Keratinocyte (primary cell): ENCODE results near the gene LDB1. TPM values are rescaled to one million over a fixed set of nuclear protein-coding genes. Genes with fewer than 3 reads are reported as not detected.

Source experiments
- DNase-seq: peaks from one replicate; pipeline ENCODE4 v3.0.0-alpha.2; 2011; ENCODE audit warnings: low read depth, missing footprints, low spot score
- FAIRE-seq: peaks from 2 replicates; lab custom pipeline; 2011; peaks lifted over from hg19 to GRCh38; lab: Jason Lieb, UNC
- H2AFZ ChIP-seq: 2 replicates; pipeline ENCODE4 v1.6.0; 2012; ENCODE audit warnings: low read length, control low read depth, inconsistent platforms; ENCODE audit not compliant: control insufficient read depth
- H3K27ac ChIP-seq: 2 replicates; pipeline ENCODE4 v1.5.1; 2011; ENCODE audit warnings: low read length; ENCODE audit not compliant: control insufficient read depth, insufficient read depth
- H3K27me3 ChIP-seq: 3 replicates; pipeline ENCODE4 v1.6.0; 2011; ENCODE audit warnings: low read length; ENCODE audit not compliant: control insufficient read depth, insufficient read depth; ENCODE audit errors: extremely low read depth
- H3K36me3 ChIP-seq, 2 experiments: 2 replicates in 1 of 2; 3 replicates in 1 of 2; pipeline ENCODE4 v1.5.1; 2011; ENCODE audit warnings: low read length in 2 of 2, mild to moderate bottlenecking in 1 of 2; ENCODE audit not compliant: control insufficient read depth in 2 of 2, insufficient read depth in 2 of 2; ENCODE audit errors: extremely low read depth in 1 of 2
- H3K4me1 ChIP-seq: 3 replicates; pipeline ENCODE4 v1.5.1; 2011; ENCODE audit warnings: low read length; ENCODE audit not compliant: control insufficient read depth, insufficient read depth; ENCODE audit errors: extremely low read depth
- H3K4me2 ChIP-seq: 3 replicates; pipeline ENCODE4 v1.6.0; 2011; ENCODE audit warnings: low read depth, low read length; ENCODE audit not compliant: control insufficient read depth, insufficient read depth; ENCODE audit errors: extremely low read depth
- H3K4me3 ChIP-seq, 3 experiments: fragments of 200-600 bp in 1 of 3; sonication (generic) in 1 of 3; 2 replicates in 2 of 3; 3 replicates in 1 of 3; pipeline ENCODE4 v1.5.1; 2011 to 2016; ENCODE audit warnings: low read length in 3 of 3, mild to moderate bottlenecking in 3 of 3, control low read depth in 2 of 3, inconsistent platforms in 1 of 3, low read depth in 1 of 3, mixed read lengths in 1 of 3, mixed run types in 1 of 3, moderate library complexity in 1 of 3; ENCODE audit not compliant: control insufficient read depth in 2 of 3, insufficient read depth in 2 of 3; ENCODE audit errors: extremely low read depth in 1 of 3
- H3K79me2 ChIP-seq: 2 replicates; pipeline ENCODE4 v1.6.0; 2012; ENCODE audit warnings: low read length; ENCODE audit not compliant: control insufficient read depth, insufficient read depth
- H3K9ac ChIP-seq: 3 replicates; pipeline ENCODE4 v1.6.0; 2011; ENCODE audit warnings: low read length; ENCODE audit not compliant: control insufficient read depth, insufficient read depth; ENCODE audit errors: extremely low read depth
- H3K9me1 ChIP-seq: 3 replicates; pipeline ENCODE4 v1.6.0; 2011; ENCODE audit warnings: low read length; ENCODE audit not compliant: control insufficient read depth, insufficient read depth; ENCODE audit errors: extremely low read depth
- H3K9me3 ChIP-seq: 2 replicates; pipeline ENCODE4 v1.5.1; 2012; ENCODE audit warnings: low read depth, low read length; ENCODE audit not compliant: control insufficient read depth
- H4K20me1 ChIP-seq: 3 replicates; pipeline ENCODE4 v1.6.0; 2011; ENCODE audit warnings: low read length; ENCODE audit not compliant: control insufficient read depth, insufficient read depth; ENCODE audit errors: extremely low read depth
- EZH2 ChIP-seq: IDR thresholded peaks from one replicate; pipeline ENCODE4 v1.6.1; 2012; ENCODE audit warnings: inconsistent platforms, mild to moderate bottlenecking, low read length, moderate library complexity
- dilution Hi-C: fragments of 300-500 bp; cut with MboI; formaldehyde crosslinking; loops from one replicate; pipeline ENCODE4 v1.7.0; 2020; ENCODE audit warnings: low sequenced_read_pairs; ENCODE audit not compliant: extremely low pct_ligation_motif_present
- polyA plus RNA-seq, 5 experiments: library from polyadenylated mRNA; depleted of rRNA in 3 of 5; stranded (reverse) in 3 of 5; stranded (forward) in 1 of 5; unstranded in 1 of 5; fragments of >200 nt; gene quantifications; 1 replicate in 1 of 5; 2 replicates in 3 of 5; 3 replicates in 1 of 5; pipeline versions ENCODE4 v1.2.1 to v1.2.3, GENCODE V29; 2011 to 2012; ENCODE audit warnings: missing spikeins in 2 of 5, low read depth in 1 of 5, low replicate concordance in 1 of 5
- TF ChIP-seq, protein P1 (sequence below), 3 experiments: IDR thresholded peaks in 1 of 3; conservative IDR thresholded peaks in 1 of 3; optimal IDR thresholded peaks in 1 of 3; 2 replicates in 2 of 3; 3 replicates in 1 of 3; pipeline versions ENCODE3 to v1.5.1; 2011; ENCODE audit warnings: low read length in 3 of 3, mild to moderate bottlenecking in 3 of 3, moderate library complexity in 2 of 3, control low read depth in 1 of 3, inconsistent platforms in 1 of 3; ENCODE audit not compliant: insufficient read depth in 2 of 3; ENCODE audit errors: extremely low read depth in 1 of 3

LDB1 gene
- polyA plus RNA-seq, 1 donor (not counting 4 experiments of a cell fraction or from before 2014, with no cell fraction given) = 97.3 TPM

DNA sequence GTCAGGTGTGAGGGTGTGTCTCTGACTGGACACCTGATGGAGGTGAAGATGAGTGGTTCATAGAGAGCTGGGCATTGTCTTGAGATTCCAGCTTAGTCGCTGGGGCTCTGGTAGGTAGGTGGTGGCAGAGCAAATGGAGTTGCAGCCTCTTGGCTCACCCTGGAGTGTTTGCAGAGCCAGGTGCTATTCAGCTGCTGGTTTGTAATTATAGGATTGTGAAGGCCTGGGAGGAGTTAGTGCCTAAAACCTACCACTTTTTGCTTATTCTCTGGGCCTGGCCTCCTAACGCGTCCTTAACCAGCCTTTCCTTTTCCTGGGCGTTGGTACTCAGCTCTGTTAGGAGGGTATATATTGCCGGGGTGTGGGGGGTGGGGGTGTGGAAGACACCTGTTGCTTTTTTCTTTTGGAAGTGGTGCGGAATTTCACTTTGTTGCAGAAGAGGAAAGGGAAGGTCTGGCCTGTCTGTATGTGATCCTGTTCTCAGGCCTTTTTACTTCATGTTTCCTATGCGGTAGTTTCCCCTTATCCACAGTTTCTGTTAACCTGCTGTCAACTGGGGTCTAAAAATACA, 15.9 kb upstream of the LDB1 start:
- no peak for TF ChIP-seq EZH2
- TF ChIP-seq, protein P1, sequence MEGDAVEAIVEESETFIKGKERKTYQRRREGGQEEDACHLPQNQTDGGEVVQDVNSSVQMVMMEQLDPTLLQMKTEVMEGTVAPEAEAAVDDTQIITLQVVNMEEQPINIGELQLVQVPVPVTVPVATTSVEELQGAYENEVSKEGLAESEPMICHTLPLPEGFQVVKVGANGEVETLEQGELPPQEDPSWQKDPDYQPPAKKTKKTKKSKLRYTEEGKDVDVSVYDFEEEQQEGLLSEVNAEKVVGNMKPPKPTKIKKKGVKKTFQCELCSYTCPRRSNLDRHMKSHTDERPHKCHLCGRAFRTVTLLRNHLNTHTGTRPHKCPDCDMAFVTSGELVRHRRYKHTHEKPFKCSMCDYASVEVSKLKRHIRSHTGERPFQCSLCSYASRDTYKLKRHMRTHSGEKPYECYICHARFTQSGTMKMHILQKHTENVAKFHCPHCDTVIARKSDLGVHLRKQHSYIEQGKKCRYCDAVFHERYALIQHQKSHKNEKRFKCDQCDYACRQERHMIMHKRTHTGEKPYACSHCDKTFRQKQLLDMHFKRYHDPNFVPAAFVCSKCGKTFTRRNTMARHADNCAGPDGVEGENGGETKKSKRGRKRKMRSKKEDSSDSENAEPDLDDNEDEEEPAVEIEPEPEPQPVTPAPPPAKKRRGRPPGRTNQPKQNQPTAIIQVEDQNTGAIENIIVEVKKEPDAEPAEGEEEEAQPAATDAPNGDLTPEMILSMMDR (optimal IDR thresholded peaks at IDR 0.05 in 1 of 3, IDR thresholded peaks at IDR 0.05 in 1 of 3, conservative IDR thresholded peaks at IDR 0.05 in 1 of 3; ENCODE audit: extremely low read depth in 1 of 3, insufficient read depth in 2 of 3, low read length in 3 of 3) = no peak
- dilution Hi-C loops = no loop called here
- Histone ChIP-seq H3K9ac (peak overlapping the region; percentile 13), H3K36me3 (peaks cover 37 to 48% of the 10 kb centered on the region in 2 experiments), H3K9me3 (no peaks in the 10 kb centered on the region), H3K79me2 (peaks cover 82% of the 10 kb centered on the region), H3K27ac (peak overlapping the region; percentile 51), H4K20me1 (peaks cover 56% of the 10 kb centered on the region), H3K27me3 (no peaks in the 10 kb centered on the region), H3K4me1 (peaks cover 46% of the 10 kb centered on the region), H2AFZ (no peak overlapping the region), H3K4me3 (peak overlapping the region in 2 of 3 experiments; percentile 22 to 46), H3K9me1 (peaks cover 10% of the 10 kb centered on the region), H3K4me2 (peak overlapping the region; percentile 56)
- DNase-seq (no peak), FAIRE-seq (no peak)

DNA sequence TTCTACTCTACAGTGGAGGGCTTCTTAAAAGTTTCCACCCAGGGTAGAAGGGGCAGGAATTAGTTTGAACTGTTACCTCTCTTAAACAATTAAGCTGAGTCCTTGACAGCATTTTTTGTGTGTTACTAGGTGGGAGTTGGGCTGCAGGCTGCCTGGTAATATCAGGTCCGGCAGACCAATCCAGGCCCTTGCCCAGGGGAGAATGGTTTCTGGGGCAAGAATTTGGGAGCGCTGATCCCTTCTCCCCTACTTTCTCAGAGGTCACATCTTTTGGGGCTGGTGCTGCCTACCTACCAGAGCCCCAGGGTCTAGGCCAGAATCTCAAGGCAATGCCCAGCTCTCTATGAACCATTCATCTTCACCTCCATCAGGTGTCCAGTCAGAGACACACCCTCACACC, 14.2 kb upstream of the LDB1 start:
- TF ChIP-seq, protein P1 (optimal IDR thresholded peaks at IDR 0.05 in 1 of 3, IDR thresholded peaks at IDR 0.05 in 1 of 3, conservative IDR thresholded peaks at IDR 0.05 in 1 of 3; ENCODE audit: extremely low read depth in 1 of 3, insufficient read depth in 2 of 3, low read length in 3 of 3) = no peak
- TF ChIP-seq EZH2 = no peak
- Histone ChIP-seq H4K20me1 (peaks cover 42% of the 10 kb centered on the region), H3K4me1 (peaks cover 46% of the 10 kb centered on the region), H3K9me1 (peaks cover 7% of the 10 kb centered on the region), H2AFZ (no peak overlapping the region), H3K36me3 (peaks cover 21 to 32% of the 10 kb centered on the region in 2 experiments), H3K4me3 (peak overlapping the region; percentile 67 to 98 (median 93)), H3K79me2 (peaks cover 65% of the 10 kb centered on the region), H3K27ac (peak overlapping the region; percentile 94), H3K27me3 (no peaks in the 10 kb centered on the region), H3K9me3 (no peaks in the 10 kb centered on the region), H3K9ac (peak overlapping the region; percentile 99), H3K4me2 (peak overlapping the region; percentile 94)
- no peak for FAIRE-seq
- dilution Hi-C loops = no loop called here
- DNase-seq = no peak
